Brain microvascular endothelial cell (primary cell): ENCODE measurements around the gene HOXD3.

ENCODE experiments used
- DNase-seq: peaks from one replicate; pipeline ENCODE4 v3.0.0-alpha.2; 2020
- H3K27ac ChIP-seq: fragments of 250-450 bp; sonication (Bioruptor Pico); 2 replicates; pipeline ENCODE4 v1.5.1; 2020; ENCODE audit warnings: mild to moderate bottlenecking, moderate library complexity
- H3K27me3 ChIP-seq: fragments of 250-450 bp; sonication (Bioruptor Pico); replicated peaks from 2 replicates; pipeline ENCODE4 v1.5.1; 2020; ENCODE audit warnings: mild to moderate bottlenecking
- H3K36me3 ChIP-seq: fragments of 250-450 bp; sonication (Bioruptor Pico); replicated peaks from 2 replicates; pipeline ENCODE4 v1.5.1; 2020; ENCODE audit warnings: mild to moderate bottlenecking
- H3K4me3 ChIP-seq: 2 replicates; pipeline ENCODE4 v1.5.1; 2011; ENCODE audit warnings: low read depth, mild to moderate bottlenecking, control low read depth, low read length, moderate library complexity
- CTCF ChIP-seq: IDR thresholded peaks from 2 replicates; pipeline ENCODE4 v1.5.1; 2011; ENCODE audit warnings: low read depth, mild to moderate bottlenecking, moderate library complexity, low read length, control low read depth, inconsistent platforms; ENCODE audit errors: missing control alignments
- in situ Hi-C: cut with HindIII; loops from 2 replicates; pipeline ENCODE4 v1.10.0; 2017; ENCODE audit warnings: low sequenced_read_pairs, low pct_ligation_motif_present

The HOXD3 gene

GRCh38 chr2:176200971-176201370 is 43.9 kb downstream of the HOXD3 start:
- in situ Hi-C loops: no loop called here
- H3K27ac ChIP-seq: no peak overlapping the region
- no peak overlapping the region for H3K4me3 ChIP-seq
- TF ChIP-seq CTCF: no peak
- DNase-seq: no peak
- no peaks in the 10 kb centered on the region for H3K27me3 ChIP-seq
- H3K36me3 ChIP-seq: no peaks in the 10 kb centered on the region

GRCh38 chr2:176202491-176202890 is 45.4 kb downstream of the HOXD3 start:
- Histone ChIP-seq H3K4me3 (no peak overlapping the region), H3K27ac (no peak overlapping the region), H3K27me3 (no peaks in the 10 kb centered on the region), H3K36me3 (no peaks in the 10 kb centered on the region)
- TF ChIP-seq CTCF: no peak
- no peak for DNase-seq
- in situ Hi-C loops: no loop called here

- Histone ChIP-seq H3K27me3 (no peaks in the 10 kb centered on the region), H3K27ac (no peak overlapping the region), H3K4me3 (no peak overlapping the region), H3K36me3 (no peaks in the 10 kb centered on the region)
- no peak for TF ChIP-seq CTCF
- in situ Hi-C loops: no loop called here
- DNase-seq: no peak
These were observed 48.0 kb downstream of the HOXD3 start for GRCh38 chr2:176205126-176205525.

GRCh38 chr2:176206136-176206535 is 49.0 kb downstream of the HOXD3 start:
- Histone ChIP-seq H3K36me3 (no peaks in the 10 kb centered on the region), H3K4me3 (no peak overlapping the region), H3K27me3 (no peaks in the 10 kb centered on the region), H3K27ac (no peak overlapping the region)
- in situ Hi-C loops: no loop called here
- DNase-seq: no peak
- TF ChIP-seq CTCF: no peak

- in situ Hi-C loops: no loop called here
- Histone ChIP-seq H3K4me3 (no peak overlapping the region), H3K27me3 (no peaks in the 10 kb centered on the region), H3K27ac (no peak overlapping the region), H3K36me3 (no peaks in the 10 kb centered on the region)
- TF ChIP-seq CTCF: no peak
- no peak for DNase-seq
These were observed 49.6 kb downstream of the HOXD3 start for GRCh38 chr2:176206682-176207081.

- no peak for TF ChIP-seq CTCF
- no peaks in the 10 kb centered on the region for H3K27me3 ChIP-seq
- H3K4me3 ChIP-seq: no peak overlapping the region
- H3K27ac ChIP-seq: no peak overlapping the region
- H3K36me3 ChIP-seq: no peaks in the 10 kb centered on the region
- in situ Hi-C loops: no loop called here
- DNase-seq: no peak
These were observed 54.0 kb downstream of the HOXD3 start for GRCh38 chr2:176211110-176211509.
